Motor neuron (in vitro differentiated cells): ENCODE measurements around the gene RORC. TPM values are rescaled to one million over a fixed set of nuclear protein-coding genes. Genes with fewer than 3 reads are reported as not detected.

Experiments used
- ATAC-seq, 8 experiments: fragments of 200-7000 bp; cut with Tn5 transposase; replicated peaks in 6 of 8; 2 replicates each; pipeline ENCODE4 v1.8.0; 2021; ENCODE audit warnings: mild to moderate bottlenecking in 8 of 8, moderate library complexity in 8 of 8
- H3K27ac ChIP-seq, 2 donors: fragments of 250-450 bp; sonication (Bioruptor Pico); 2 replicates each; pipeline ENCODE4 v1.9.0; 2021; ENCODE audit warnings: antibody characterized with exemption in 2 of 2, mild to moderate bottlenecking in 2 of 2, moderate library complexity in 1 of 2
- H3K4me1 ChIP-seq, 2 donors: fragments of 250-450 bp; sonication (Bioruptor Pico); replicated peaks in 1 of 2; 2 replicates each; pipeline ENCODE4 v1.6.1; 2021; ENCODE audit warnings: antibody characterized with exemption in 2 of 2, mild to moderate bottlenecking in 2 of 2, moderate library complexity in 1 of 2
- H3K4me3 ChIP-seq, 5 donors: fragments of 250-450 bp; sonication (Bioruptor Pico); 2 replicates each; pipeline ENCODE4 v1.9.0; 2021; ENCODE audit warnings: antibody characterized with exemption in 5 of 5, mild to moderate bottlenecking in 5 of 5, moderate library complexity in 4 of 5
- WGBS, 10 experiments: fragments of 450-650 bp; shearing (Covaris generic); methylation state at CpG; one replicate each; pipeline ENCODE4 v1.0.0; 2022; 5-methylcytosine and 5-hydroxymethylcytosine counted together
- in situ Hi-C, 9 experiments: fragments of 400-800 bp; cut with MboI; loops; one replicate each; pipeline ENCODE4 v1.15.0; 2021; ENCODE audit warnings: low sequenced_read_pairs in 9 of 9, low pct_unique_long_range_greater_than_20kb in 2 of 9; ENCODE audit not compliant: unreplicated experiment in 9 of 9
- total RNA-seq, 8 experiments: library from RNA; unstranded; fragments of 300-600 nt; gene quantifications; 2 replicates each; pipeline versions ENCODE4 v1.2.3 to v1.2.4, GENCODE V29; 2022

RORC gene
- total RNA-seq, 8 experiments from 2014 or later: 0.05 to 1.0 (median 0.23) TPM; not detected in 1

DNA sequence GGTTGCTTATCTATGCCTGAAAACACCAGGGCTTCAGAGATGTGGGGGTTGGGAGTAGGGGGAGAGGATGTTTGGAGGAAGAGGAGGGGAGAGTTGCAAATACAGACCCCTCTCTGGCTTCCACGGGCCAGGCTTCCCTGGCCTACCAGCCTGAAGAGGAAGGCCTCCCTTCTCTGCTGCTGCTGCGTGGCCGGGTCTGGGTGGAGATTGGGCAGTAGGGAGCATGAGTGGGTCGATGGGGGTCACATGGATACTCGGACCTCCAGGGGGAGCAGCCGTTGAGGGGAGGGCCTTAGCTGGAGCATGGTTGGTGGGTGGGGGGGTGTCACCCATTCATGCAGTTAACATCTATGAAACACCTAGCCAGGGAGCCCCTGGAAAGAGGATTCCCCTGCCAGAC is 1.5 kb downstream of the RORC start:
- Histone ChIP-seq H3K27ac (no peak overlapping the region), H3K4me3 (no peak overlapping the region), H3K4me1 (peaks cover 4 to 11% of the 10 kb centered on the region in 2 donors)
- 60 to 93% (median 89%) methylated on average over 1 to 3 of the region's 6 CpGs; no CpG with 5 or more reads in 7 of the 10 experiments for WGBS, 10 experiments
- no peak for ATAC-seq
- in situ Hi-C loops: no loop called here

DNA sequence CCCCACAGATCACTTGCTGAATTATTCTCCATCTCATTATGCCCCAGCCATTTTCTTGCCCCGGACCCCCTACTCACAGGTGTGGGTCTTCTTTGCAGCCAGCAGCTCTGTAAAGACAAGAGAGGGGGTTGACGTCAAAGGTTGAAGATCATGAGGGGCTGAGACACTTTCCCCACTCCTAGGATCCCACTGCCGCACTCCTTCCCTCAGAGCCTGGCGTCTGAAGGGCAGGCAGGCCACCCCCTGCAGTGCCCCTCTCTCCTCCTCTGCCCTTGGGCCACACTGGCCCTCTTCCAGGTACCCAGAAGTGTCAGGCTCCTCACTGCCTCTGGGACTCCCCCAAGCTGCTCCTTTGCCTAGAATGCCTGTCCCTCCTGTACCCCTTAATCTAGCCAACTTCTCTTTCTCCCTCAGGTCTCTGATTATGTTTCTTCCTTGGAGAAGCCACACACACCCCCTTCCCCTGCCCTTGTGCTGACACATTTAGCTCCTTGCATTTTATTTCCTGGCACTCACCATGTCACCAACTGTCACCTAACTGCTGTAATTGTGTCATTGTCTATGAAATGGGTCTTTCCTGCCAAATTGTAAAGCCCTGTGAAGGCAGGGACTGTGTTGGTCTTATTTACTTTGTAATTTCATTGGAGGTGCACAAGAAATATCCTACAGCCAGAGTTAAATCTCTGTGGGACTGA is 2.1 kb downstream of the RORC start:
- in situ Hi-C loops: no loop called here
- H3K27ac ChIP-seq: no peak overlapping the region
- WGBS, 10 experiments: 9 to 100% (median 44%) methylated on average over 1 to 4 of the region's 4 CpGs; no CpG with 5 or more reads in 4 of the 10 experiments
- no peak for ATAC-seq
- H3K4me1 ChIP-seq: peaks cover 4 to 11% of the 10 kb centered on the region in 2 donors
- no peak overlapping the region for H3K4me3 ChIP-seq

DNA sequence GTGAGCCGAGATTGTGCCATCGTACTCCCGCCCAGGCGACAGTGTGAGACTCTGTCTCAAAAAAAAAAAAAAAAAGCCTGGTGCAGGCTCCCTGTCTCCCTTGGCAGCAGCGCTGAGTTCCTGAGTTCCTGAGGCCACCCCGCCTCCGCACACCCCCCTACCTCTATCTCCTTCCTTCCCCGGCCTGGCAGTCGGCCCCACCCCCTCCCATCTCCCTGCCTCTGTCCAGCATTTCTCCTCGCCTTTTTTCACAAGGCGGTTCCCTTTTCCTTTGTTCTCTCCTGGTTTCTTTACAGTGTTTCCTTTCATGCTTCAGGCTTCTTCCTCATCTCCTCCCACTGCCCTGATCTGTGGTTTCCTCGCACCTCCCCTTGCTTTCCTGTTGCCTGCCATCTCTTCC is 2.7 kb downstream of the RORC start:
- peaks cover 4 to 11% of the 10 kb centered on the region in 2 donors for H3K4me1 ChIP-seq
- in situ Hi-C loops: no loop called here
- ATAC-seq: peak; percentile 33 to 89 (median 85)
- no peak overlapping the region for H3K4me3 ChIP-seq
- 0 to 50% (median 20%) methylated on average over 1 to 3 of the region's 12 CpGs; no CpG with 5 or more reads in 5 of the 10 experiments for WGBS, 10 experiments
- H3K27ac ChIP-seq: no peak overlapping the region

DNA sequence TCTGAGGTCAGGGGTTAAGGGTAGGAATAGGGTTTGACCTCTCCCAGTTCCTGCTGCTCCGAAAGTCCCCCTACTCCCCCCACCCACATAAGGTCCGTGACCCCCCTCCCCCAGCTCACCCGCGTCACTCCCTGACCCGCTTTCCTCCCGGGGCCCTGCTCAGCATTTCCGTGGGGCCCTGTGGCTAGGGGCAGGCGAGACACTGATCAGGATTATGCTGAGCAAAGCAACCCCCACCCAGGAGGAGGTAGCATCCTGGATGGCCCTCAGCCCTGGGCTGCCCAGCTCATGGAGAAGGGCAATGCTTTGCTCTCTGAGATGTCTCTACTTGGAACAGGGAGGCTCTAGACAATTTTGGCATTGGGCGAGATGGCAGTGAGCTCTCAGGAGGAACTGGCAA is 3.7 kb downstream of the RORC start:
- 60 to 100% (median 75%) methylated on average over 1 to 3 of the region's 9 CpGs; no CpG with 5 or more reads in 7 of the 10 experiments for WGBS, 10 experiments

DNA sequence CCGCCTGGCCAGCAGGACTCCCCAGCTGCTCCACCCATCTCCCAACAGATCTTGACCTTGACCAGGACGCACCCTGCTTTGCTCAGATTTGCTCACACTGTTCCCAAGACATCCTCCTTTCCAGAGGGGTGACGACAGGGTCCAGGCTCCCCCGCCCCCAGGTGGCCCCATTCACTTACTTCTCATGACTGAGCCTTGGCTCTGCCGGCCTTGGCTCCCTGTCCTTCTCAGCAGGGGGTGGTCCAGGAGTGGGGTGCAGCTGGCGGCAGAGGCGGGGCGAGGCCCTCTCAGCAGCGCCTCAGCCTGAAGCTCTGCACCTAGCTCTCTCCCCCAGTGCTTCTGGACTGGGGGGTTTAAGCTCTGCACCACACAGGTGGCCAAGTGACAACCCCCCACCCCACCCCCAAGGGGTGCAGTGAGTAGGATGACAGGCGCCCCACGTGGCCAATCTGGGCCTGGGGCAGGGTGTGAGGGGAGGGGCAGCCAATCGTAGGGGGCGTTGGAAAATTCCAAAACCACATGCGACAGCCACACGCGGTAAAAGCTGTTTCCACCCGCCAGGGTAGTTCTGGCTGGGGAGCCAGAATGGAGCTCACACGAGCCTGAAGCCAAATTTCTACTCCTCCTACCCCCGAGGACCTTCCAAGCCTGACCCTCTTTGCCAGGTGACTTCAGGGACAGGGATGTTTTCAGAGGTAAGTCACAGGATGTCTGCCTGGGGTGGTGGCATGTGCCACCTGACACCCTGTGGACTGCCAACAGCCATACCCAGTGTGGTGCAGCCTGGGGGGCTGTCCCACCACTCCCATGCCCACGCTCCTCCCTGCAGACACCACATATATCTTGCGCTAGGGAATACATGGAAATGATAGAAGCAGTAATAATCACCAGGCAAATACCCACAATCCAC is 5.6 kb downstream of the RORC start:
- in situ Hi-C loops: no loop called here

More for the DNA sequence above, 3.7 kb downstream of the RORC start:
- Histone ChIP-seq H3K4me1 (peaks cover 4 to 11% of the 10 kb centered on the region in 2 donors), H3K27ac (no peak overlapping the region), H3K4me3 (no peak overlapping the region)
- in situ Hi-C loops: no loop called here
- no peak for ATAC-seq

DNA sequence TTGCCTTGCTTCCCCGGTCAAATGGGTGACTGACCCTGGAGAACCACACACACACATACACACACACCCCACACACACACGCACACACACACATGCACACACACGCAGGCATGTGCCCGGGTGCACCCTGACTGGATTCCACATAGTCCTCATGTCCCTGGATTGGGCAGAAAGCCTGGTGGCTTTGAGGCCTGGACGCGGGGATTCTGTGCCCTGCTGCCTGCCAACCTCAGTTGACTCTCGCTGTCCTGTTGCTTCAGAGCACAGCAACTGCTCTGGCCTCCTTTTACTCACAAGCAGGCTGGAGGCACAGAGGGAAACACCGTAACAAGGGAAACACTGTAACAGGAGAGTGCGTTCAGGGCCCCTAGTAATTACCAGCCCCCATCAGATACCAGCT is 6.4 kb downstream of the RORC start:
- H3K27ac ChIP-seq: no peak overlapping the region
- in situ Hi-C loops: no loop called here

More for the DNA sequence above, 5.6 kb downstream of the RORC start:
- 49 to 83% (median 77%) methylated on average over 1 to 10 of the region's 21 CpGs; no CpG with 5 or more reads in 3 of the 10 experiments for WGBS, 10 experiments
- ATAC-seq: peak in 3 of 8 experiments; percentile 31 to 62 (median 61)
- H3K4me1 ChIP-seq: peaks cover 4 to 11% of the 10 kb centered on the region in 2 donors
- no peak overlapping the region for H3K4me3 ChIP-seq
- no peak overlapping the region for H3K27ac ChIP-seq

DNA sequence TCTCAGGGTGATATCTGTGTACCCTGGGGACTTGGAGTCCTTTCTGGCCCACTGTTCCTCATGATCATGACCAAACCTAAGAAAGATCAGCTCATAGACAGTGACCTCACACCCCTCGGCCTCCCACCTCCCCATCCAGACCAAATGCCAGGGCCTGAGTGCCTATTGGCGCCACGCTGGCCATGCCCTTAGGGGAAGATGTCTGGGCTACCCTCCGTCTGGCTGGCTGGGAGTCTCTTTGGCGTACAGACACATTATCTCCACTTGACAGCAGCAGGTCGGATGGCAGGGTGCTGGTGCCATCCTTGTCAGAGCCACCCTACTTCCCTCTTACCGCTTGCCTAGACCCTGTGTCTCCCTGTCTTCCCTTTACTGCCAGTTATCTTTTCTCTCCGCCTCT is 8.4 kb downstream of the RORC start:
- 49 to 100% (median 65%) methylated on average over 1 to 7 of the region's 8 CpGs; no CpG with 5 or more reads in 4 of the 10 experiments for WGBS, 10 experiments
- no peak overlapping the region for H3K27ac ChIP-seq
- no peak for ATAC-seq
- H3K4me1 ChIP-seq: peaks cover 0 to under 1% of the 10 kb centered on the region in 2 donors
- H3K4me3 ChIP-seq: no peak overlapping the region
- in situ Hi-C loops: no loop called here

More for the DNA sequence above, 6.4 kb downstream of the RORC start:
- peaks cover 4 to 11% of the 10 kb centered on the region in 2 donors for H3K4me1 ChIP-seq
- ATAC-seq: no peak
- 36 to 100% (median 69%) methylated on average over 1 to 6 of the region's 9 CpGs; no CpG with 5 or more reads in 5 of the 10 experiments for WGBS, 10 experiments
- no peak overlapping the region for H3K4me3 ChIP-seq

DNA sequence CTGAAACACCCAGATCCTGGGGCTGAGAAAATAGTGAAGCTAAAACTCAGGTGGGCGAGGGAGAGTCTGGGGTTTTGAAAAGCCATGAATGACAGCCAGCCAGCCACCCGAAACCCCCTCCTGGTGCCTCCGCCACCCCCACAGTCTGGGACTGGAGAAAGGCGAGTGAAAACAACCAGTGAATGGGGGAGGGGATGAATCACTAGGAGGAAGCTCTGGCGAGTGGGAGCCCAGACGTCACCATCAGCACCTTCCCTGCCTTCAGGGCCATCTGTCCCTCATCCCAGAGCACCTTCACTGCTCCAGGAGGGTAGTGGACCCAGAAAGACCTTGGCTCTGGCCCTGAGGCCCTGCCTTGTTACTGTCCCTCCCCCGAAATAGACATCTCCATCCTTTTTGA is 9.2 kb downstream of the RORC start:
- in situ Hi-C loops: no loop called here
- Histone ChIP-seq H3K4me3 (no peak overlapping the region), H3K27ac (no peak overlapping the region), H3K4me1 (no peaks in the 10 kb centered on the region)
- WGBS, 10 experiments: 0 to 60% (median 50%) methylated on average over 2 to 6 of the region's 7 CpGs; no CpG with 5 or more reads in 6 of the 10 experiments
- no peak for ATAC-seq

DNA sequence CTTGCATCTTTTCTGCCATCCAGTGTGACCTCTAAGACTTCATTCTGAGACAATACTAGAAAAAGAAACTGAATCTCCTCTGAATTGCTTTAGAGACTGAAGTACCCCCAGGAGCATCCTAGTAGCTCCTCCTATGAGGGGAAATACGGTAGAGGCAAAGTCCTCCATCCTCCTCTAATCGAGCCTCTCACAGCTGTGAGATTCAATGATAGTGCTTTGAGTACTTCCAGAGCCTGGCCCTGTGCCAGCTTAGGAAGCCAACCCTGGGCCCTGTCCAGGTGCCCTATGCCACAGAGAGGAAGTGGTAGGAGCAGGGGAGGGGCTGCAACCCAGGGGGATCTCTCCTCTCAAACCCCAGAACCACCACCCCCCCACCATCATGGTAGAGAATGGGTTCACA is 10.7 kb downstream of the RORC start:
- H3K4me1 ChIP-seq: no peaks in the 10 kb centered on the region
- in situ Hi-C loops: no loop called here
- no peak overlapping the region for H3K4me3 ChIP-seq
- no peak overlapping the region for H3K27ac ChIP-seq
- ATAC-seq: no peak
- 0 to 60% (median 30%) methylated on average over 2 of the region's 2 CpGs; no CpG with 5 or more reads in 4 of the 10 experiments for WGBS, 10 experiments

DNA sequence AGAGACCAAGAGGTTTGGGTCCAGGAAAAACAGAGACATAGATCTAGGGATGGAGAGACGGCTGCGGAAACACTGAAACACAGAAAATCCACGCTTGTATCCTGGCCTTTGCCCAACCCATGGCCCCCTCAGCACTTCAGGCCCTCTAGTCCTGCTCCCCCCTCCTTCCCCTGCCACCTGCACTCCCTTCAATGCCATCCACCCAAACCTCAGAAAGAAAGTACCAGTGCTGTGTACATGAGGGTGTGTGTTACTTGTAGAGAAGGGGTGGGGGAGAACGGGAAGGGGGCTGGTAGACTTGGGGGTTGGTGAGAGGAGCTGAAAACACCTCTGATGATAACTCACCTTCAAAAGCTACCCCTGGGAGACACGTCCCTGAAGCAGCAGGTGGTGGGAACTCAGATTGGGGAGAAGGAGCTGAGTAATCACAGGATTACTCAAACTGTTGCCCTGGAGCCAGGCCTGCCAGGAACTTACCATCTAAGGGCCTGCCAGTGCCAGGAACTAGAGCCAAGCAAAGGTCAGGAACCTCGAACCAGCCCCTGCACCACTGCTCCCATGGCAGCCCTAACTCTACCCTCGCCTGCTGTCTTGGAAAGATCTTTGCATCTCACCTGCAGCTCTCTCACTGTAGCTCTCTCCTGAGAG is 11.5 kb downstream of the RORC start:
- Histone ChIP-seq H3K4me3 (no peak overlapping the region), H3K4me1 (no peaks in the 10 kb centered on the region), H3K27ac (no peak overlapping the region)
- WGBS, 10 experiments: 40 to 100% (median 56%) methylated on average over 1 to 4 of the region's 7 CpGs; no CpG with 5 or more reads in 4 of the 10 experiments
- ATAC-seq: no peak
- in situ Hi-C loops: no loop called here

DNA sequence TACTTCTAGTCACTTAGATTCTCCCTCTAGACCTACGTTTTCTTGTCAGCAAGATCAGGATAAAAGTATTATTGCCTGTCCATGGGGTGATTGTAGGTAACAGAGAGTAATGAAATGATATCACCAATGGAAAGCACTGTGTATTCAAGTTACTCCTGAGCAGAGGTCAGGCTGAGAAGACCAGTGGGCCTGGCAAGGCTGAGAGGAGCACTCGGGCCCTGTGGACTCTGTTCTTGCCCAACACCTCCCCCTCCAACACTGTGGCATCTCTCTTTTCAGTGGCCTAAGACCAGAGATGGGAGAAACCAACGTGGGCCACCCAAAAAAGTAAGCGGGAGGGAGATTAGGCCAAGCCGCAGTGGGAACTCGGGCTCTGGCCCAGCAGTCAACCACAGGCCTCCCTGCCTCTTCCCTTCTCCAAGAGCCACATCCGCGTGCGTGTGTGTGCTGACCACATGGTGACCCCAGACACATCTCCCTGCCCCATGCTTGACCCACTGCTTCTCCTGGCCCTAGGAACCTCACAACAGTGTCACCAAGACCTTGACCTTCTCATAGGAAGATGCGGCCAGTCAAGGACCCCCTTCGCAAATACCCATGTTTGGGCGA is 12.3 kb downstream of the RORC start:
- no peak overlapping the region for H3K27ac ChIP-seq
- 40 to 89% (median 69%) methylated on average over 1 to 7 of the region's 12 CpGs; no CpG with 5 or more reads in 2 of the 10 experiments for WGBS, 10 experiments
- in situ Hi-C loops: no loop called here
- H3K4me3 ChIP-seq: no peak overlapping the region
- H3K4me1 ChIP-seq: no peaks in the 10 kb centered on the region
- ATAC-seq: no peak

DNA sequence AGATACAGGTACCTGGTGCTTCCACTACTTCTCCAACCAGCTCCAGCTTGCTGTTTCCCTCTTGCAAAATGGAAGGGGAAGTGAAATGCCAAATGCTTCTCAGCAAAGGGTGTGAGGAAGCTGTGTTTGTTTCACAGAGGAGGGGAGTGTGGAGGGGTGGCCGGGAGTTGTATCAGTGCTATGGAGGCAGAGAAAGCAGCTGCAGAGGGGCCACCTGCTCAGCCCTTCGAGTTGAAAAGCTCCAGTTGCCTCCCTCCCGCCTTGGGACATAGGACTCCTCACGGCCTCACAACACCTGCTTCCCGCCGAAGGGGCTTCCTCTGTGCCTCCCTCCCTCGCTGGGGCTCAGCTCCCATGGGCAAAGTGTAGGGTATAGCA is 14.3 kb downstream of the RORC start:
- in situ Hi-C loops: no loop called here
- peak in 1 of 8 experiments; percentile 41 for ATAC-seq
- no peak overlapping the region for H3K27ac ChIP-seq
- no peaks in the 10 kb centered on the region for H3K4me1 ChIP-seq
- H3K4me3 ChIP-seq: no peak overlapping the region
- 55 to 56% methylated on average over 6 to 7 of the region's 7 CpGs; no CpG with 5 or more reads in 8 of the 10 experiments for WGBS, 10 experiments
